ENCODE results near the gene RNF224. TPM values are rescaled to one million over a fixed set of nuclear protein-coding genes. Genes with fewer than 3 reads are reported as not detected.
A peak's percentile ranks its signal among the peaks of the same experiment; 100 is the strongest.

RNF224 gene
- total RNA-seq, 2 experiments from 2014 or later, result 0.14 TPM; not detected in 1

DNA sequence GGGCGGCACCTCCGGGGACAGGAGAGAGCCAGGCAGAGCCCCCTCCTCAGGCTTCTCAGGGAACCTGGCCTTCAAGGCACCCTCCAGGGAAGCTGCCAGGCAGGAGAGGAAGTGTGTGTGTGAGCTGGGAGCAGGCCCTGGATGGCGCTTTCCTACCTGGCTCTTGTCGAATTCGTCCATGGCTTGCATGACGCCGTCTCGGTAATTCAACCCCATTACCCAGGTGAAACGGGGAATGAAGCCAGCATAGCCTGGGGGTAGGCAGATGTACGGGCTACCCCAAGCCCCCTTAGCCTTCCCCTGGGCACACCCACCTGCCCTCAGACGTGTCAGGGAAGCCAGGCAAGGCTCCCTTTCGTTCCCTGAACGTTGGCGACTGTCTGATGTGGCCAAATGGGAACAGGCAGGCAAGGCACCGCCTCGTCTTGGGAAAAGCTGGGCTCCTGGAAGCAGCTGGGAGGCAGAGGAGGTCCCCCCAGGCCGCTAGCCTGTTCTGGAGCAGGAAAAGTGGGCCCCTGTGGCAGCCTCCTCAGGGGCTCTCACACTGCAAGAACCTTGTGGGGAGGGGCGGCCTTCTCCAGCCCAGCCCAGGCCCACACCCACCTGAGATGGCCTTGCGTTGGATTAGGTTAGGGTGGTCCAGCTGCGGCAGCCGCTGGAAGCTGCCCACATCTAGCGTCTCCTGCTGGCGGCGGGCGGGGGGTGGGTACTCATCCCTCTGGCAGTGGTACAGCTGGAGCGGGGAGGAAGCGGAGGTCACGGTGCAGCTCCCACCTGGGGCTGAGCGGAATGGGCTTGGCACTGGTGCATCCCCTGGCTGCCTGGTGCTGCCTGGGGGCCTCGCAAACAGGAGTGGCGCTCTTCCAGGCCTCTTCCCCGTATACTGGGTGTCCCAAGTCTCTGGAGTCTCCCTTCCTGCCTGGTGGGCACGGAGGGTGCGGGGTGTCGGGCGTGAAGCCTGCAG lies 17.5 kb downstream of the RNF224 start:
- H3K36me3 ChIP-seq (ENCODE audit: insufficient read depth, low read length), result peaks cover 21% of the 10 kb centered on the region
- Mint-ChIP-seq H3K4me1 (ENCODE audit: low read depth) (peaks cover 12% of the 10 kb centered on the region), H3K9me3 (no peaks in the 10 kb centered on the region), H3K27ac (peak overlapping the region; percentile 89), H3K4me3 (peak overlapping the region; percentile 85), H3K27me3 (no peaks in the 10 kb centered on the region), H3K36me3 (ENCODE audit: low read depth) (peaks cover 22% of the 10 kb centered on the region)
- no peak for ATAC-seq (ENCODE audit: poor library complexity)
- H3K27me3 ChIP-seq (ENCODE audit: control insufficient read depth in 1 of 2, insufficient read depth in 2 of 2, low read length in 2 of 2), result no peaks in the 10 kb centered on the region
- H3K27ac ChIP-seq (ENCODE audit: low read depth in 1 of 2, low read length in 2 of 2), result no peak overlapping the region
- H3K4me3 ChIP-seq (ENCODE audit: low read length), result no peak overlapping the region
- ChIA-PET POLR2A (interaction anchor here (3.3 kb wide), 1 partner anchor 9 kb away, joined by 27 read pairs; the partner anchor contains the start of gene NELFB), CTCF (interaction anchor here (1.8 kb wide), 1 partner anchor 8 kb away, joined by 4 read pairs; no protein-coding TSS in a partner anchor)
- H3K9me3 ChIP-seq (ENCODE audit: control insufficient read depth in 1 of 2, insufficient read depth in 1 of 2, low read length in 2 of 2), result no peaks in the 10 kb centered on the region
- DNase-seq, result peak in 1 of 14 experiments; percentile 5
- H3K4me1 ChIP-seq (ENCODE audit: insufficient read depth, low read length), result peaks cover 28% of the 10 kb centered on the region
- intact Hi-C loops (cut with DNase I, micrococcal nuclease), result no loop called here
- no peak for TF ChIP-seq CTCF (IDR thresholded peaks at IDR 0.05)

- Mint-ChIP-seq H3K27me3 (no peaks in the 10 kb centered on the region), H3K9me3 (no peaks in the 10 kb centered on the region), H3K36me3 (ENCODE audit: low read depth) (peaks cover 22% of the 10 kb centered on the region), H3K27ac (no peak overlapping the region), H3K4me1 (ENCODE audit: low read depth) (peaks cover 12% of the 10 kb centered on the region), H3K4me3 (peak overlapping the region; percentile 4)
- ChIA-PET POLR2A (no interaction called here), CTCF (interaction anchor here (1.8 kb wide), 1 partner anchor 9 kb away, joined by 4 read pairs; no protein-coding TSS in a partner anchor)
- Histone ChIP-seq H3K4me1 (ENCODE audit: insufficient read depth, low read length) (peaks cover 21% of the 10 kb centered on the region), H3K27ac (ENCODE audit: low read depth in 1 of 2, low read length in 2 of 2) (no peak overlapping the region), H3K27me3 (ENCODE audit: control insufficient read depth in 1 of 2, insufficient read depth in 2 of 2, low read length in 2 of 2) (no peaks in the 10 kb centered on the region), H3K4me3 (ENCODE audit: low read length) (no peak overlapping the region), H3K9me3 (ENCODE audit: control insufficient read depth in 1 of 2, insufficient read depth in 1 of 2, low read length in 2 of 2) (no peaks in the 10 kb centered on the region), H3K36me3 (ENCODE audit: insufficient read depth, low read length) (peaks cover 21% of the 10 kb centered on the region)
- intact Hi-C loops (cut with DNase I, micrococcal nuclease), result no loop called here
- peak in 1 of 14 experiments; percentile 6 for DNase-seq
- TF ChIP-seq CTCF (IDR thresholded peaks at IDR 0.05), result no peak
- ATAC-seq (ENCODE audit: poor library complexity), result no peak
Measured at GRCh38 chr9:137245450-137246421, 18.4 kb downstream of the RNF224 start.
